Natural killer cell (primary cell): ENCODE measurements around the gene LGI1. TPM values are rescaled to one million over a fixed set of nuclear protein-coding genes. Genes with fewer than 3 reads are reported as not detected.
"Not testable (repeated sequence)": the region's sequence is repeated elsewhere in the genome, so short reads cannot be mapped to it uniquely, and the experiment has no call there.

Experiments used
- ATAC-seq, 3 donors: fragments of 150-1000 bp in 2 of 3; fragments of 200-7000 bp in 1 of 3; cut with Tn5 transposase; 1 replicate in 1 of 3; 2 replicates in 2 of 3; pipeline ENCODE4 v1.10.0; 2021; ENCODE audit warnings: mild to moderate bottlenecking in 2 of 3, moderate library complexity in 2 of 3
- DNase-seq, 2 donors: peaks; one replicate each; pipeline versions ENCODE4 v3.0.0 to v3.0.0-alpha.2; 2013 to 2021; ENCODE audit warnings: mixed read lengths in 1 of 2
- H3K27ac ChIP-seq: one replicate; pipeline ENCODE4 v1.5.1; 2013; ENCODE audit warnings: mild to moderate bottlenecking, low read length
- H3K27me3 ChIP-seq: one replicate; pipeline ENCODE4 v1.6.1; 2013; ENCODE audit warnings: low read length; ENCODE audit not compliant: control insufficient read depth, insufficient read depth
- H3K36me3 ChIP-seq: one replicate; pipeline ENCODE4 v1.6.1; 2013; ENCODE audit warnings: low read length; ENCODE audit not compliant: control insufficient read depth, insufficient read depth
- H3K4me1 ChIP-seq: one replicate; pipeline ENCODE4 v1.6.1; 2013; ENCODE audit warnings: low read length; ENCODE audit not compliant: control insufficient read depth, insufficient read depth
- H3K4me3 ChIP-seq: one replicate; pipeline ENCODE4 v1.5.1; 2013; ENCODE audit warnings: low read length
- H3K9me3 ChIP-seq: one replicate; pipeline ENCODE4 v1.6.1; 2013; ENCODE audit warnings: low read length; ENCODE audit not compliant: control insufficient read depth, insufficient read depth
- H3K27ac Mint-ChIP-seq, 2 donors: one replicate each; pipeline ENCODE4 v1.8.0; 2022; ENCODE audit warnings: mild to moderate bottlenecking in 2 of 2, mixed read lengths in 2 of 2, moderate library complexity in 1 of 2
- H3K27me3 Mint-ChIP-seq, 2 donors: one replicate each; pipeline ENCODE4 v1.8.0; 2022; ENCODE audit warnings: low read depth in 2 of 2, mixed read lengths in 2 of 2
- H3K36me3 Mint-ChIP-seq: one replicate; pipeline ENCODE4 v1.8.0; 2022; ENCODE audit warnings: mixed read lengths
- H3K4me1 Mint-ChIP-seq, 2 donors: one replicate each; pipeline ENCODE4 v1.8.0; 2022; ENCODE audit warnings: mixed read lengths in 2 of 2
- H3K4me3 Mint-ChIP-seq: one replicate; pipeline ENCODE4 v1.8.0; 2022; ENCODE audit warnings: mild to moderate bottlenecking, moderate library complexity, mixed read lengths
- H3K9me3 Mint-ChIP-seq, 2 donors: one replicate each; pipeline ENCODE4 v1.8.0; 2022; ENCODE audit warnings: mixed read lengths in 2 of 2
- WGBS: methylation state at CpG from one replicate; pipeline ENCODE4 v1.1.7; 2013; ENCODE audit warnings: missing lambda C conversion rate; ENCODE audit not compliant: insufficient coverage; 5-methylcytosine and 5-hydroxymethylcytosine counted together
- intact Hi-C: fragments of 100-400 bp; cut with micrococcal nuclease; formaldehyde crosslinking; loops from one replicate; pipeline ENCODE4 v1.14.2; 2022
- total RNA-seq, 4 donors: library from RNA; stranded (reverse); fragments of 120-200 nt in 1 of 4; gene quantifications; one replicate each; pipeline versions ENCODE4 v1.2.3 to v1.2.4, GENCODE V29; 2013 to 2022
- TF ChIP-seq, protein P1 (sequence below): fragments of 200-600 bp; IDR thresholded peaks from one replicate; pipeline ENCODE4 v1.8.0; 2022; ENCODE audit warnings: antibody characterized with exemption

The LGI1 gene
- total RNA-seq, 3 donors from 2014 or later (not counting 1 experiment from before 2014, with no cell fraction given) = not detected

DNA sequence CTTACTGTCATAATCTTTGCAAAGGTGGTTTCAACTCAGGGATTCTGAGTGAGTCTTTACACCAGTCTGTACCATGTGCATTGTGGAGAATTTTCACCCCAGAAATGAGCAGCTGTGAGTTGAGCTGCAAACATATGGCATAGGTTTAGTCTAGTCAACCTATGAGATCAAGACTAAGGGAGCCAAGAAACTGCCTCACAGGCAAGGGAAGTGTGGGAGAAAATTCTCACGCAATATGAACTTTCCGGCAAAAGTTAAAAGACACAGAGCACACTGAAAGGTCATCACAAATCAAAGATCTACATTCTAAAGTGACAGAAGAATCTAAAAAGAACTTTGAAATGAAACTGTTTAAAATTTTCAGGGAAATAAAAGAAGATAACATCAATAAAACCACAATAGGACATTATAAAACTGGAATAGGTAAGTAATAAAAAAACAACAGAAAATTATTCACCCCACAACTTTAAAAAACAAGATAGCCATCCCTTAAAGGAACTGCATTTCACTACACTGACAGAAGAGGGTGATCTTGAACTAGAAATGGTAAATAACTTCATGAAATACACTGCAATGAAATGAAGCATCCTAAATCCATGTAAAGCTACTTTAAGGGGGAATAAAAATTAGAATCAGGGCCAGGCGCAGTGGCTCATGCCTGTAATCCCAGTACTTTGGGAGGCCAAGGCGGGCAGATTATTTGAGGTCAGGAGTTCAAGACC lies 63.5 kb downstream of the LGI1 start:
- Mint-ChIP-seq H3K4me1 (no peaks in the 10 kb centered on the region), H3K36me3 (no peaks in the 10 kb centered on the region), H3K27me3 (peaks cover 20 to 34% of the 10 kb centered on the region in 2 donors), H3K9me3 (no peaks in the 10 kb centered on the region), H3K27ac (no peak overlapping the region), H3K4me3 (no peak overlapping the region)
- Histone ChIP-seq H3K36me3 (no peaks in the 10 kb centered on the region), H3K9me3 (no peaks in the 10 kb centered on the region), H3K4me3 (no peak overlapping the region), H3K27ac (no peak overlapping the region), H3K4me1 (no peaks in the 10 kb centered on the region), H3K27me3 (no peaks in the 10 kb centered on the region)
- TF ChIP-seq, protein P1, sequence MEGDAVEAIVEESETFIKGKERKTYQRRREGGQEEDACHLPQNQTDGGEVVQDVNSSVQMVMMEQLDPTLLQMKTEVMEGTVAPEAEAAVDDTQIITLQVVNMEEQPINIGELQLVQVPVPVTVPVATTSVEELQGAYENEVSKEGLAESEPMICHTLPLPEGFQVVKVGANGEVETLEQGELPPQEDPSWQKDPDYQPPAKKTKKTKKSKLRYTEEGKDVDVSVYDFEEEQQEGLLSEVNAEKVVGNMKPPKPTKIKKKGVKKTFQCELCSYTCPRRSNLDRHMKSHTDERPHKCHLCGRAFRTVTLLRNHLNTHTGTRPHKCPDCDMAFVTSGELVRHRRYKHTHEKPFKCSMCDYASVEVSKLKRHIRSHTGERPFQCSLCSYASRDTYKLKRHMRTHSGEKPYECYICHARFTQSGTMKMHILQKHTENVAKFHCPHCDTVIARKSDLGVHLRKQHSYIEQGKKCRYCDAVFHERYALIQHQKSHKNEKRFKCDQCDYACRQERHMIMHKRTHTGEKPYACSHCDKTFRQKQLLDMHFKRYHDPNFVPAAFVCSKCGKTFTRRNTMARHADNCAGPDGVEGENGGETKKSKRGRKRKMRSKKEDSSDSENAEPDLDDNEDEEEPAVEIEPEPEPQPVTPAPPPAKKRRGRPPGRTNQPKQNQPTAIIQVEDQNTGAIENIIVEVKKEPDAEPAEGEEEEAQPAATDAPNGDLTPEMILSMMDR = no peak
- WGBS = 95% methylated on average over 3 of the region's 4 CpGs
- intact Hi-C loops = no loop called here
- ATAC-seq (no peak), DNase-seq (peak in 1 of 2 donors; percentile 24)

DNA sequence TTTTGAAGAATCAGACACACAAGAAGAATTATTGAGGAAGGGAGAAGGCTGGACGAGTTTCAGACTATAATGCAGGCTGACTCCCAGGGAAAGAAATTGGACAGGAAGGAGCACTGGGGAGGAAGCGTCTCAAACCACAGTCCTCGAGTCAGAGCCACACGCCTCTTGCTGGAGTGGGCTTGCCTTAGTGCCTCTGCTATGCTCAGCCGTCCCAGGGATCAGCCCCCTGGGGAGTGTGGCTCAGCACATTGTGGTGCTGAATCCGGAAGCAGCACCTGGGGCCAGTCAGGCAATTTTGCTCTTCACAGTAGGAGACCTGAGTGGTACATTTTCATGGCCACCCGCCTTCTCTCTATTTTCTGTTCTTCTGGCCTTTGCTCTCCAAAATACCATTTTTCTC lies 68.6 kb downstream of the LGI1 start:
- intact Hi-C loops = no loop called here
- no peaks in the 10 kb centered on the region for H3K4me1 Mint-ChIP-seq
- no peaks in the 10 kb centered on the region for H3K36me3 ChIP-seq
- WGBS = 17% methylated on average over 7 of the region's 7 CpGs
- DNase-seq (no peak), ATAC-seq (peak in 1 of 3 donors; percentile 24)
- no peaks in the 10 kb centered on the region for H3K9me3 Mint-ChIP-seq
- no peak overlapping the region for H3K4me3 ChIP-seq
- H3K27me3 Mint-ChIP-seq = peaks cover under 1 to 3% of the 10 kb centered on the region in 2 donors
- no peak overlapping the region for H3K27ac ChIP-seq
- no peaks in the 10 kb centered on the region for H3K27me3 ChIP-seq
- H3K9me3 ChIP-seq = no peaks in the 10 kb centered on the region
- H3K27ac Mint-ChIP-seq = no peak overlapping the region
- no peaks in the 10 kb centered on the region for H3K36me3 Mint-ChIP-seq
- H3K4me3 Mint-ChIP-seq = no peak overlapping the region
- H3K4me1 ChIP-seq = no peaks in the 10 kb centered on the region
- TF ChIP-seq, protein P1 = no peak

DNA sequence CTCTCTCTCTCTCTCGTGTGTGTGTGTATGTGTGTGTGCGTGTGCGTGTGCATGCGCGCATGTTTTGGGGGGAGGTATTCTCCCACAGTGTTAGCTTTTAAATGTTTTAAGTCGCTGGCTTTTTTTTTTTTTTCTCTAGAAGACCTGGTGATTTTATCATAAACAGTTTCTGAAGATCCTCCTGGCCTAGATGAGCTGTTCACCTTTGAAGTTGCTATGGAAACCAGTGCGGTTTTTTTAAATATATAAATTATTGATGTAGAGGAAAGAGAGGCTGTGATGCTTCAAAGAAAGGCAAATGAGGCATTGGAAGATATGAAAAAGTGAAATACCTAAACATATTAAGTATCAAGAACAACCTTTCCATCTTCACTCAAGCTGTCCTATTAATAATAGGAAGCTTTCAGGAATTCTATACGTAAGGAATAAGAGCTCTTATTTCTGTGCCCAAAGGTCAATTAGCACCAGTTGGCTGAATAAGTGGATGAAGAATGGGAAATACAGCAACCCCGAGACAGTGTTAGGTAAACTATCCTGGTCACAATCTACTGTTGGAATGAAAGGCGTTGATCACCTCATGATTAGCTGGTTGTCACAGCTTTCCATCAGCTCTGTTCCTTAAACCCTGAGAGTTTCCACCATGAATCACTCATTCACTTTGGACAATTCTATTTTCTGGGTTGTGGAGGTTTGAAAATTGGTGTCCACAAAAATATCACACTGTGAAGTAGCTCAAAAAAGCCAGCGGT lies 69.5 kb downstream of the LGI1 start:
- Histone ChIP-seq H3K4me1 (no peaks in the 10 kb centered on the region), H3K4me3 (no peak overlapping the region), H3K36me3 (no peaks in the 10 kb centered on the region), H3K9me3 (no peaks in the 10 kb centered on the region), H3K27me3 (no peaks in the 10 kb centered on the region), H3K27ac (no peak overlapping the region)
- intact Hi-C loops = no loop called here
- 87% methylated on average over 7 of the region's 11 CpGs for WGBS
- Mint-ChIP-seq H3K9me3 (no peaks in the 10 kb centered on the region), H3K36me3 (no peaks in the 10 kb centered on the region), H3K4me3 (no peak overlapping the region), H3K4me1 (no peaks in the 10 kb centered on the region), H3K27me3 (peaks cover 0 to 4% of the 10 kb centered on the region in 2 donors), H3K27ac (no peak overlapping the region)
- TF ChIP-seq, protein P1 = no peak
- no peak for ATAC-seq
- DNase-seq = peak in 1 of 2 donors; percentile 22

DNA sequence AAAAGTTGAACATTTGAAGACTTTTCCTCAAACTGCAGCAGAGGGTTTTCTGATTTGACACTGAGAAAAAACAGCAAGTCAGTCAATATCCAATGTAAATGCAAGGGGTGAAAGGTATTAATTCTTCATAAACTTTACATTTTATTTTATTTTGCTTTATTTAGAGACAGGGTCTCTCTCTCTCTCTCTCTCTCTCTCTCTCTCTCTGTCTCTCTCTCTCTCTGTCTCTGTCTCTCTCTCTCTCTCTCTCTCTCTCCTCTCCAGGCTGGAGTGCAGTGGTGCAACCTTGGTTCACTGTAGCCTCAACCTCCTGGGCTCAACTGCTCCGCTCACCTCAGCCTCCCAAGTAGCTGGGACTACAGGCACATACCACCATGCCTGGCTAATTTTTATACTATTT lies 73.3 kb downstream of the LGI1 start:
- H3K4me3 ChIP-seq, DNase-seq, H3K9me3 ChIP-seq, H3K27me3 Mint-ChIP-seq, intact Hi-C loops, H3K27me3 ChIP-seq, H3K4me1 Mint-ChIP-seq, H3K27ac ChIP-seq, H3K27ac Mint-ChIP-seq, H3K36me3 Mint-ChIP-seq, H3K4me1 ChIP-seq, H3K9me3 Mint-ChIP-seq, ATAC-seq, H3K36me3 ChIP-seq, H3K4me3 Mint-ChIP-seq: not testable (repeated sequence)
- WGBS = 100% methylated on average over 1 of the region's 1 CpG
